Liver (tissue), 9 donors: ENCODE measurements around the gene GOLT1B. TPM values are rescaled to one million over a fixed set of nuclear protein-coding genes. Genes with fewer than 3 reads are reported as not detected.
"Not testable (repeated sequence)": the region's sequence is repeated elsewhere in the genome, so short reads cannot be mapped to it uniquely, and the experiment has no call there.

ENCODE experiments used
- DNase-seq: peaks from one replicate; pipeline ENCODE4 v3.0.0-alpha.2; 2017; ENCODE audit warnings: low spot score
- H3K27ac ChIP-seq, 2 donors: one replicate each; pipeline ENCODE4 v1.7.0; 2013; ENCODE audit warnings: inconsistent platforms in 2 of 2, low read length in 2 of 2, control low read depth in 1 of 2, low read depth in 1 of 2, mild to moderate bottlenecking in 1 of 2
- H3K27me3 ChIP-seq, 4 donors: one replicate each; pipeline versions ENCODE4 v1.6.1 to v1.7.0; 2013; ENCODE audit warnings: low read length in 3 of 4, inconsistent platforms in 1 of 4, mild to moderate bottlenecking in 1 of 4, moderate library complexity in 1 of 4; ENCODE audit not compliant: control insufficient read depth in 4 of 4, insufficient read depth in 4 of 4
- H3K36me3 ChIP-seq, 4 donors: one replicate each; pipeline versions ENCODE4 v1.6.1 to v1.7.0; 2013; ENCODE audit warnings: low read length in 3 of 4, mild to moderate bottlenecking in 3 of 4, low read depth in 1 of 4, moderate library complexity in 1 of 4; ENCODE audit not compliant: control insufficient read depth in 4 of 4, insufficient read depth in 3 of 4
- H3K4me1 ChIP-seq, 4 donors: one replicate each; pipeline versions ENCODE4 v1.6.1 to v1.7.0; 2013; ENCODE audit warnings: low read length in 3 of 4, mild to moderate bottlenecking in 3 of 4, moderate library complexity in 1 of 4; ENCODE audit not compliant: control insufficient read depth in 4 of 4, insufficient read depth in 4 of 4
- H3K4me3 ChIP-seq, 3 donors: one replicate each; pipeline versions ENCODE4 v1.6.1 to v1.7.0; 2013; ENCODE audit warnings: low read length in 3 of 3, control low read depth in 1 of 3, low read depth in 1 of 3, mild to moderate bottlenecking in 1 of 3
- H3K9ac ChIP-seq, 2 donors: one replicate each; pipeline ENCODE4 v1.7.0; 2013; ENCODE audit warnings: low read length in 2 of 2, mild to moderate bottlenecking in 2 of 2, moderate library complexity in 2 of 2, control low read depth in 1 of 2, low read depth in 1 of 2
- H3K9me3 ChIP-seq, 4 donors: one replicate each; pipeline versions ENCODE4 v1.6.1 to v1.7.0; 2013; ENCODE audit warnings: low read length in 3 of 4; ENCODE audit not compliant: control insufficient read depth in 4 of 4
- EGR1 ChIP-seq, 2 donors: IDR thresholded peaks; 2 replicates each; pipeline ENCODE4 v1.6.1; 2016 to 2018; ENCODE audit warnings: antibody characterized with exemption in 2 of 2, low read depth in 2 of 2
- FOXA1 ChIP-seq: IDR thresholded peaks from 2 replicates; pipeline ENCODE4 v1.6.1; 2016; ENCODE audit warnings: antibody characterized with exemption
- FOXA2 ChIP-seq: IDR thresholded peaks from 2 replicates; pipeline ENCODE4 v1.6.1; 2016; ENCODE audit warnings: antibody characterized with exemption
- GABPA ChIP-seq, 2 donors: IDR thresholded peaks in 1 of 2; conservative IDR thresholded peaks in 1 of 2; 2 replicates each; pipeline ENCODE4 v1.6.1; 2016; ENCODE audit warnings: antibody characterized with exemption in 2 of 2, mild to moderate bottlenecking in 1 of 2, moderate library complexity in 1 of 2
- HNF4A ChIP-seq, 2 donors: conservative IDR thresholded peaks; 2 replicates each; pipeline ENCODE4 v1.6.1; 2016; ENCODE audit warnings: antibody characterized with exemption in 2 of 2, mild to moderate bottlenecking in 2 of 2
- HNF4G ChIP-seq: IDR thresholded peaks from 2 replicates; pipeline ENCODE4 v1.6.1; 2016; ENCODE audit warnings: antibody characterized with exemption
- JUND ChIP-seq, 2 donors: IDR thresholded peaks; 2 replicates each; pipeline ENCODE4 v1.6.1; 2016; ENCODE audit warnings: antibody characterized with exemption in 2 of 2
- NR2F2 ChIP-seq: IDR thresholded peaks from 2 replicates; pipeline ENCODE4 v1.6.1; 2016; ENCODE audit warnings: antibody characterized with exemption
- RAD21 ChIP-seq, 2 donors: IDR thresholded peaks; 2 replicates each; pipeline ENCODE4 v1.6.1; 2016; ENCODE audit warnings: antibody characterized with exemption in 2 of 2, mild to moderate bottlenecking in 2 of 2
- RXRA ChIP-seq, 2 donors: IDR thresholded peaks; 2 replicates each; pipeline ENCODE4 v1.6.1; 2017 to 2018; ENCODE audit warnings: antibody characterized with exemption in 2 of 2, mild to moderate bottlenecking in 1 of 2
- SP1 ChIP-seq: IDR thresholded peaks from 2 replicates; pipeline ENCODE4 v1.6.1; 2018; ENCODE audit warnings: antibody characterized with exemption, mild to moderate bottlenecking
- TAF1 ChIP-seq: conservative IDR thresholded peaks from 2 replicates; pipeline ENCODE4 v1.6.1; 2016; ENCODE audit warnings: antibody characterized with exemption, mild to moderate bottlenecking
- YY1 ChIP-seq: IDR thresholded peaks from 2 replicates; pipeline ENCODE4 v1.6.1; 2016; ENCODE audit warnings: antibody characterized with exemption, mild to moderate bottlenecking
- WGBS: extraction: QIAGEN DNeasy Blood & Tissue Kit; methylation state at CpG from one replicate; pipeline ENCODE4 v1.1.7; 2013; 5-methylcytosine and 5-hydroxymethylcytosine counted together
- polyA plus RNA-seq, 2 donors: library from polyadenylated mRNA; stranded (reverse) in 1 of 2; unstranded in 1 of 2; fragments of 200-250 nt in 1 of 2; fragments of >200 nt in 1 of 2; fragmentation: Nextera tagmentation in 1 of 2; extraction: Ambion mirVana in 1 of 2; gene quantifications; one replicate each; pipeline versions ENCODE4 v1.2.1 to v1.2.3, GENCODE V29; 2013 to 2015
- total RNA-seq, 2 donors: library from RNA; depleted of rRNA; stranded (reverse); fragments of >200 nt; gene quantifications; one replicate each; pipeline ENCODE4 v1.2.3, GENCODE V29; 2014
- TF ChIP-seq, protein P1 (sequence below): fragments of 150-350 bp; IDR thresholded peaks from 2 replicates; pipeline ENCODE4 v1.5.1; 2017; ENCODE audit warnings: improper control_type of control experiment, low read depth, low read length; ENCODE audit not compliant: missing input control
- TF ChIP-seq, protein P2 (sequence below): IDR thresholded peaks from 2 replicates; pipeline ENCODE4 v1.6.1; 2016; ENCODE audit warnings: antibody characterized with exemption
- TF ChIP-seq, protein P3 (sequence below): IDR thresholded peaks from 2 replicates; pipeline ENCODE4 v1.6.1; 2016; ENCODE audit warnings: antibody characterized with exemption
- TF ChIP-seq, protein P4 (sequence below): IDR thresholded peaks from 2 replicates; pipeline ENCODE4 v1.6.1; 2016; ENCODE audit warnings: antibody characterized with exemption, mild to moderate bottlenecking
- TF ChIP-seq, protein P5 (sequence below): IDR thresholded peaks from 2 replicates; pipeline ENCODE4 v1.6.1; 2016; ENCODE audit warnings: antibody characterized with exemption
- donor health status: healthy.
- donor health status: healthy.
- donor health status: healthy.
- donor health status: healthy.
- donor health status: healthy.

The GOLT1B gene
- total and polyA plus RNA-seq, 4 donors = 11.0 to 36.9 (median 17.3) TPM

DNA sequence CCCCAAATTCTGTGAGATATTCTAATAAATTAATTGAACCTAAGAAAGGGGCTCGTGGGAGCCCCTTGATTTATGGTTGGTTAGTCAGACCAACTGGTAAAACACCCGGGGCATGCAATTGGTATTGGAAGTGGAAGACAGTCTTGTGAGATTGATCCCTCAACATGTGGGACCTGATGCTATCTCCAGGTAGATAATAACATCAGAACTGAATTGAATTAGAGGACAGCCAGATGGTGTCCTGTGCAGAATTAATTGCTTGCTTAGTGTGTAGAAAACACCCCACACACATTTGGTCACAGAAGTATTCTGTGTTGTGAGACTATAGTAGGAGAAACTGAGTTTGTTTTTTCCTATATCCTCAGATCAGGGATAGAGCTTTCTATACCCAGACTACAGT, 42.1 kb upstream of the GOLT1B start:
- WGBS = 93% methylated on average over 2 of the region's 2 CpGs
- H3K36me3 ChIP-seq = peaks cover 10 to 46% (median 32%) of the 10 kb centered on the region in 4 donors

GRCh38 chr12:21467334-21467733, 34.3 kb upstream of the GOLT1B start:
- WGBS = 92% methylated on average over 2 of the region's 2 CpGs
- DNase-seq, H3K27me3 ChIP-seq, H3K4me1 ChIP-seq, H3K9ac ChIP-seq, H3K27ac ChIP-seq, H3K9me3 ChIP-seq, H3K4me3 ChIP-seq: not testable (repeated sequence)
- peaks cover 1 to 31% (median 23%) of the 10 kb centered on the region in 4 donors for H3K36me3 ChIP-seq

More for the DNA sequence above, 42.1 kb upstream of the GOLT1B start:
- no peaks in the 10 kb centered on the region for H3K27me3 ChIP-seq
- H3K9ac ChIP-seq = no peak overlapping the region
- H3K27ac ChIP-seq = no peak overlapping the region
- no peak overlapping the region for H3K4me3 ChIP-seq
- DNase-seq = no peak
- TF ChIP-seq HNF4A (conservative IDR thresholded peaks at IDR 0.05) (no peak), SP1 (no peak), YY1 (no peak), NR2F2 (no peak), FOXA2 (no peak), HNF4G (no peak), GABPA (IDR thresholded peaks at IDR 0.05 in 1 of 2, conservative IDR thresholded peaks at IDR 0.05 in 1 of 2) (no peak), TAF1 (no peak), FOXA1 (no peak), RAD21 (IDR thresholded peaks at IDR 0.05) (no peak), RXRA (IDR thresholded peaks at IDR 0.05) (no peak), JUND (IDR thresholded peaks at IDR 0.05) (no peak), EGR1 (IDR thresholded peaks at IDR 0.05; ENCODE audit: low read depth in 2 of 2) (no peak)
- TF ChIP-seq, protein P1, sequence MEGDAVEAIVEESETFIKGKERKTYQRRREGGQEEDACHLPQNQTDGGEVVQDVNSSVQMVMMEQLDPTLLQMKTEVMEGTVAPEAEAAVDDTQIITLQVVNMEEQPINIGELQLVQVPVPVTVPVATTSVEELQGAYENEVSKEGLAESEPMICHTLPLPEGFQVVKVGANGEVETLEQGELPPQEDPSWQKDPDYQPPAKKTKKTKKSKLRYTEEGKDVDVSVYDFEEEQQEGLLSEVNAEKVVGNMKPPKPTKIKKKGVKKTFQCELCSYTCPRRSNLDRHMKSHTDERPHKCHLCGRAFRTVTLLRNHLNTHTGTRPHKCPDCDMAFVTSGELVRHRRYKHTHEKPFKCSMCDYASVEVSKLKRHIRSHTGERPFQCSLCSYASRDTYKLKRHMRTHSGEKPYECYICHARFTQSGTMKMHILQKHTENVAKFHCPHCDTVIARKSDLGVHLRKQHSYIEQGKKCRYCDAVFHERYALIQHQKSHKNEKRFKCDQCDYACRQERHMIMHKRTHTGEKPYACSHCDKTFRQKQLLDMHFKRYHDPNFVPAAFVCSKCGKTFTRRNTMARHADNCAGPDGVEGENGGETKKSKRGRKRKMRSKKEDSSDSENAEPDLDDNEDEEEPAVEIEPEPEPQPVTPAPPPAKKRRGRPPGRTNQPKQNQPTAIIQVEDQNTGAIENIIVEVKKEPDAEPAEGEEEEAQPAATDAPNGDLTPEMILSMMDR = no peak
- TF ChIP-seq, protein P2, sequence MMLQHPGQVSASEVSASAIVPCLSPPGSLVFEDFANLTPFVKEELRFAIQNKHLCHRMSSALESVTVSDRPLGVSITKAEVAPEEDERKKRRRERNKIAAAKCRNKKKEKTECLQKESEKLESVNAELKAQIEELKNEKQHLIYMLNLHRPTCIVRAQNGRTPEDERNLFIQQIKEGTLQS = no peak
- TF ChIP-seq, protein P3, sequence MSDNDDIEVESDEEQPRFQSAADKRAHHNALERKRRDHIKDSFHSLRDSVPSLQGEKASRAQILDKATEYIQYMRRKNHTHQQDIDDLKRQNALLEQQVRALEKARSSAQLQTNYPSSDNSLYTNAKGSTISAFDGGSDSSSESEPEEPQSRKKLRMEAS = no peak
- TF ChIP-seq, protein P4, sequence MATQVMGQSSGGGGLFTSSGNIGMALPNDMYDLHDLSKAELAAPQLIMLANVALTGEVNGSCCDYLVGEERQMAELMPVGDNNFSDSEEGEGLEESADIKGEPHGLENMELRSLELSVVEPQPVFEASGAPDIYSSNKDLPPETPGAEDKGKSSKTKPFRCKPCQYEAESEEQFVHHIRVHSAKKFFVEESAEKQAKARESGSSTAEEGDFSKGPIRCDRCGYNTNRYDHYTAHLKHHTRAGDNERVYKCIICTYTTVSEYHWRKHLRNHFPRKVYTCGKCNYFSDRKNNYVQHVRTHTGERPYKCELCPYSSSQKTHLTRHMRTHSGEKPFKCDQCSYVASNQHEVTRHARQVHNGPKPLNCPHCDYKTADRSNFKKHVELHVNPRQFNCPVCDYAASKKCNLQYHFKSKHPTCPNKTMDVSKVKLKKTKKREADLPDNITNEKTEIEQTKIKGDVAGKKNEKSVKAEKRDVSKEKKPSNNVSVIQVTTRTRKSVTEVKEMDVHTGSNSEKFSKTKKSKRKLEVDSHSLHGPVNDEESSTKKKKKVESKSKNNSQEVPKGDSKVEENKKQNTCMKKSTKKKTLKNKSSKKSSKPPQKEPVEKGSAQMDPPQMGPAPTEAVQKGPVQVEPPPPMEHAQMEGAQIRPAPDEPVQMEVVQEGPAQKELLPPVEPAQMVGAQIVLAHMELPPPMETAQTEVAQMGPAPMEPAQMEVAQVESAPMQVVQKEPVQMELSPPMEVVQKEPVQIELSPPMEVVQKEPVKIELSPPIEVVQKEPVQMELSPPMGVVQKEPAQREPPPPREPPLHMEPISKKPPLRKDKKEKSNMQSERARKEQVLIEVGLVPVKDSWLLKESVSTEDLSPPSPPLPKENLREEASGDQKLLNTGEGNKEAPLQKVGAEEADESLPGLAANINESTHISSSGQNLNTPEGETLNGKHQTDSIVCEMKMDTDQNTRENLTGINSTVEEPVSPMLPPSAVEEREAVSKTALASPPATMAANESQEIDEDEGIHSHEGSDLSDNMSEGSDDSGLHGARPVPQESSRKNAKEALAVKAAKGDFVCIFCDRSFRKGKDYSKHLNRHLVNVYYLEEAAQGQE = no peak
- TF ChIP-seq, protein P5, sequence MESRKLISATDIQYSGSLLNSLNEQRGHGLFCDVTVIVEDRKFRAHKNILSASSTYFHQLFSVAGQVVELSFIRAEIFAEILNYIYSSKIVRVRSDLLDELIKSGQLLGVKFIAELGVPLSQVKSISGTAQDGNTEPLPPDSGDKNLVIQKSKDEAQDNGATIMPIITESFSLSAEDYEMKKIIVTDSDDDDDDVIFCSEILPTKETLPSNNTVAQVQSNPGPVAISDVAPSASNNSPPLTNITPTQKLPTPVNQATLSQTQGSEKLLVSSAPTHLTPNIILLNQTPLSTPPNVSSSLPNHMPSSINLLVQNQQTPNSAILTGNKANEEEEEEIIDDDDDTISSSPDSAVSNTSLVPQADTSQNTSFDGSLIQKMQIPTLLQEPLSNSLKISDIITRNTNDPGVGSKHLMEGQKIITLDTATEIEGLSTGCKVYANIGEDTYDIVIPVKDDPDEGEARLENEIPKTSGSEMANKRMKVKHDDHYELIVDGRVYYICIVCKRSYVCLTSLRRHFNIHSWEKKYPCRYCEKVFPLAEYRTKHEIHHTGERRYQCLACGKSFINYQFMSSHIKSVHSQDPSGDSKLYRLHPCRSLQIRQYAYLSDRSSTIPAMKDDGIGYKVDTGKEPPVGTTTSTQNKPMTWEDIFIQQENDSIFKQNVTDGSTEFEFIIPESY = no peak
- no peaks in the 10 kb centered on the region for H3K9me3 ChIP-seq
- no peaks in the 10 kb centered on the region for H3K4me1 ChIP-seq
